ENCODE data around the gene PXDN. TPM values are rescaled to one million over a fixed set of nuclear protein-coding genes. Genes with fewer than 3 reads are reported as not detected.

The PXDN gene
- total RNA-seq, 1 experiment from 2014 or later: 146 TPM

GRCh38 chr2:1696472-1696871 is 47.8 kb downstream of the PXDN start (continued):
- TF ChIP-seq TCF7 (CRISPR knock-in tag; IDR thresholded peaks at IDR 0.05; ENCODE audit: low read depth): no peak
- no peak for TF ChIP-seq KAT7 (CRISPR knock-in tag; IDR thresholded peaks at IDR 0.05; ENCODE audit: borderline replicate concordance)
- TF ChIP-seq E2F5 (CRISPR knock-in tag; IDR thresholded peaks at IDR 0.05): no peak

DNA sequence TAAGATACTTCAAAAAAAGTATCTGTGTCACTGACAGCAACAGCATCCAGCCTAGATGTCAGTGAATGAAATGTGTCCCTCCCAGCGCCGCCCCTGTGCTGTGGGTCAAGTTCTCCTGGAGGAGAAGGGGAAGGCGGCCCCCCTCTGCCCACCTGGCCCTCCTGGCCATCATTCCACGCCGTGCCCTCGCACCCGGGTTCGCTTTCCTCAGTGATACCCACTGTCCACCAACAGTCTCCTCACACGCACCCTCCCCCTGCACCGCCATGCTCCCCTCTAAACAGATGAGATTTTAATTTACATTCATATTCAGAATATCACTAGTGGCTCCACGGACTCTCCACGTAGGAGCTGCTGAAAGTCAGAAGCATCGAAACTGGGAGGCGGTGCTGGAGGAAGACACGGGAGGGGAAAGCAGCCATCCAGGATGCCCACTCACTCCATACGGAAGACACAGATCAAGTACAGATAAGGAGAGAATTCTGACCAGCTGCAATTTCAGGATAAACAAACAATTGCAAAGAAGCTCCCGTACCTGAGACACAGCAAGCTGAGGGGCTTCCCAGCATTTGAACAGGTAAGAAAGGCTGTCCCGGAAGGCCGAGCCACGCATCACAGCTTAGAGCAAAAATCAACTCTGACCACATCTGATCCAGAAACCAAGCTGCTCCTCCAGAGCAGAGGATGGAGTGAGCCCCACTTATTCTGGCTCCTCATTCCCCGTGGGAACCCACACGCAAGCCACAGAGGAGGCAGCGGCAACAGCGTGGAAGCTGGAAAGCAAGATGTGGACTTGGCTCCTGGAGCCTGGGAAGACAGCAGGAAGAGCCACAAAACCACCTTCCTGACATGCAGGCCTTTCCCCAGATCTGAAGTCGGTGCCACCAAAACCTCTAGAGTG is 49.7 kb downstream of the PXDN start:
- TF ChIP-seq IRF2 (CRISPR knock-in tag; IDR thresholded peaks at IDR 0.05; ENCODE audit: borderline replicate concordance, low read depth): no peak
- TF ChIP-seq, protein P1, sequence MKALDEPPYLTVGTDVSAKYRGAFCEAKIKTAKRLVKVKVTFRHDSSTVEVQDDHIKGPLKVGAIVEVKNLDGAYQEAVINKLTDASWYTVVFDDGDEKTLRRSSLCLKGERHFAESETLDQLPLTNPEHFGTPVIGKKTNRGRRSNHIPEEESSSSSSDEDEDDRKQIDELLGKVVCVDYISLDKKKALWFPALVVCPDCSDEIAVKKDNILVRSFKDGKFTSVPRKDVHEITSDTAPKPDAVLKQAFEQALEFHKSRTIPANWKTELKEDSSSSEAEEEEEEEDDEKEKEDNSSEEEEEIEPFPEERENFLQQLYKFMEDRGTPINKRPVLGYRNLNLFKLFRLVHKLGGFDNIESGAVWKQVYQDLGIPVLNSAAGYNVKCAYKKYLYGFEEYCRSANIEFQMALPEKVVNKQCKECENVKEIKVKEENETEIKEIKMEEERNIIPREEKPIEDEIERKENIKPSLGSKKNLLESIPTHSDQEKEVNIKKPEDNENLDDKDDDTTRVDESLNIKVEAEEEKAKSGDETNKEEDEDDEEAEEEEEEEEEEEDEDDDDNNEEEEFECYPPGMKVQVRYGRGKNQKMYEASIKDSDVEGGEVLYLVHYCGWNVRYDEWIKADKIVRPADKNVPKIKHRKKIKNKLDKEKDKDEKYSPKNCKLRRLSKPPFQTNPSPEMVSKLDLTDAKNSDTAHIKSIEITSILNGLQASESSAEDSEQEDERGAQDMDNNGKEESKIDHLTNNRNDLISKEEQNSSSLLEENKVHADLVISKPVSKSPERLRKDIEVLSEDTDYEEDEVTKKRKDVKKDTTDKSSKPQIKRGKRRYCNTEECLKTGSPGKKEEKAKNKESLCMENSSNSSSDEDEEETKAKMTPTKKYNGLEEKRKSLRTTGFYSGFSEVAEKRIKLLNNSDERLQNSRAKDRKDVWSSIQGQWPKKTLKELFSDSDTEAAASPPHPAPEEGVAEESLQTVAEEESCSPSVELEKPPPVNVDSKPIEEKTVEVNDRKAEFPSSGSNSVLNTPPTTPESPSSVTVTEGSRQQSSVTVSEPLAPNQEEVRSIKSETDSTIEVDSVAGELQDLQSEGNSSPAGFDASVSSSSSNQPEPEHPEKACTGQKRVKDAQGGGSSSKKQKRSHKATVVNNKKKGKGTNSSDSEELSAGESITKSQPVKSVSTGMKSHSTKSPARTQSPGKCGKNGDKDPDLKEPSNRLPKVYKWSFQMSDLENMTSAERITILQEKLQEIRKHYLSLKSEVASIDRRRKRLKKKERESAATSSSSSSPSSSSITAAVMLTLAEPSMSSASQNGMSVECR (CRISPR knock-in tag; IDR thresholded peaks at IDR 0.05; ENCODE audit: borderline replicate concordance): no peak
- no peak for TF ChIP-seq E2F1 (CRISPR knock-in tag; IDR thresholded peaks at IDR 0.05)
- TF ChIP-seq, protein P2, sequence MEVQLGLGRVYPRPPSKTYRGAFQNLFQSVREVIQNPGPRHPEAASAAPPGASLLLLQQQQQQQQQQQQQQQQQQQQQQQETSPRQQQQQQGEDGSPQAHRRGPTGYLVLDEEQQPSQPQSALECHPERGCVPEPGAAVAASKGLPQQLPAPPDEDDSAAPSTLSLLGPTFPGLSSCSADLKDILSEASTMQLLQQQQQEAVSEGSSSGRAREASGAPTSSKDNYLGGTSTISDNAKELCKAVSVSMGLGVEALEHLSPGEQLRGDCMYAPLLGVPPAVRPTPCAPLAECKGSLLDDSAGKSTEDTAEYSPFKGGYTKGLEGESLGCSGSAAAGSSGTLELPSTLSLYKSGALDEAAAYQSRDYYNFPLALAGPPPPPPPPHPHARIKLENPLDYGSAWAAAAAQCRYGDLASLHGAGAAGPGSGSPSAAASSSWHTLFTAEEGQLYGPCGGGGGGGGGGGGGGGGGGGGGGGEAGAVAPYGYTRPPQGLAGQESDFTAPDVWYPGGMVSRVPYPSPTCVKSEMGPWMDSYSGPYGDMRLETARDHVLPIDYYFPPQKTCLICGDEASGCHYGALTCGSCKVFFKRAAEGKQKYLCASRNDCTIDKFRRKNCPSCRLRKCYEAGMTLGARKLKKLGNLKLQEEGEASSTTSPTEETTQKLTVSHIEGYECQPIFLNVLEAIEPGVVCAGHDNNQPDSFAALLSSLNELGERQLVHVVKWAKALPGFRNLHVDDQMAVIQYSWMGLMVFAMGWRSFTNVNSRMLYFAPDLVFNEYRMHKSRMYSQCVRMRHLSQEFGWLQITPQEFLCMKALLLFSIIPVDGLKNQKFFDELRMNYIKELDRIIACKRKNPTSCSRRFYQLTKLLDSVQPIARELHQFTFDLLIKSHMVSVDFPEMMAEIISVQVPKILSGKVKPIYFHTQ (CRISPR knock-in tag; IDR thresholded peaks at IDR 0.05): no peak
- TF ChIP-seq, protein P3, sequence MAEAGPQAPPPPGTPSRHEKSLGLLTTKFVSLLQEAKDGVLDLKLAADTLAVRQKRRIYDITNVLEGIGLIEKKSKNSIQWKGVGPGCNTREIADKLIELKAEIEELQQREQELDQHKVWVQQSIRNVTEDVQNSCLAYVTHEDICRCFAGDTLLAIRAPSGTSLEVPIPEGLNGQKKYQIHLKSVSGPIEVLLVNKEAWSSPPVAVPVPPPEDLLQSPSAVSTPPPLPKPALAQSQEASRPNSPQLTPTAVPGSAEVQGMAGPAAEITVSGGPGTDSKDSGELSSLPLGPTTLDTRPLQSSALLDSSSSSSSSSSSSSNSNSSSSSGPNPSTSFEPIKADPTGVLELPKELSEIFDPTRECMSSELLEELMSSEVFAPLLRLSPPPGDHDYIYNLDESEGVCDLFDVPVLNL (CRISPR knock-in tag; IDR thresholded peaks at IDR 0.05; ENCODE audit: borderline replicate concordance, low read depth): no peak
- TF ChIP-seq, protein P4, sequence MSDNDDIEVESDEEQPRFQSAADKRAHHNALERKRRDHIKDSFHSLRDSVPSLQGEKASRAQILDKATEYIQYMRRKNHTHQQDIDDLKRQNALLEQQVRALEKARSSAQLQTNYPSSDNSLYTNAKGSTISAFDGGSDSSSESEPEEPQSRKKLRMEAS (CRISPR knock-in tag; IDR thresholded peaks at IDR 0.05): no peak
- TF ChIP-seq ATF6 (CRISPR knock-in tag; IDR thresholded peaks at IDR 0.05): no peak
- no peak for TF ChIP-seq SOX15 (CRISPR knock-in tag; IDR thresholded peaks at IDR 0.05)
- no peak for TF ChIP-seq GABPB1 (CRISPR knock-in tag; IDR thresholded peaks at IDR 0.05)
- TF ChIP-seq, protein P5, sequence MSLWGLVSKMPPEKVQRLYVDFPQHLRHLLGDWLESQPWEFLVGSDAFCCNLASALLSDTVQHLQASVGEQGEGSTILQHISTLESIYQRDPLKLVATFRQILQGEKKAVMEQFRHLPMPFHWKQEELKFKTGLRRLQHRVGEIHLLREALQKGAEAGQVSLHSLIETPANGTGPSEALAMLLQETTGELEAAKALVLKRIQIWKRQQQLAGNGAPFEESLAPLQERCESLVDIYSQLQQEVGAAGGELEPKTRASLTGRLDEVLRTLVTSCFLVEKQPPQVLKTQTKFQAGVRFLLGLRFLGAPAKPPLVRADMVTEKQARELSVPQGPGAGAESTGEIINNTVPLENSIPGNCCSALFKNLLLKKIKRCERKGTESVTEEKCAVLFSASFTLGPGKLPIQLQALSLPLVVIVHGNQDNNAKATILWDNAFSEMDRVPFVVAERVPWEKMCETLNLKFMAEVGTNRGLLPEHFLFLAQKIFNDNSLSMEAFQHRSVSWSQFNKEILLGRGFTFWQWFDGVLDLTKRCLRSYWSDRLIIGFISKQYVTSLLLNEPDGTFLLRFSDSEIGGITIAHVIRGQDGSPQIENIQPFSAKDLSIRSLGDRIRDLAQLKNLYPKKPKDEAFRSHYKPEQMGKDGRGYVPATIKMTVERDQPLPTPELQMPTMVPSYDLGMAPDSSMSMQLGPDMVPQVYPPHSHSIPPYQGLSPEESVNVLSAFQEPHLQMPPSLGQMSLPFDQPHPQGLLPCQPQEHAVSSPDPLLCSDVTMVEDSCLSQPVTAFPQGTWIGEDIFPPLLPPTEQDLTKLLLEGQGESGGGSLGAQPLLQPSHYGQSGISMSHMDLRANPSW (CRISPR knock-in tag; conservative IDR thresholded peaks at IDR 0.05; ENCODE audit: low read depth): no peak
- no peak for TF ChIP-seq ZNF219 (CRISPR knock-in tag; IDR thresholded peaks at IDR 0.05; ENCODE audit: borderline replicate concordance)
- TF ChIP-seq, protein P6, sequence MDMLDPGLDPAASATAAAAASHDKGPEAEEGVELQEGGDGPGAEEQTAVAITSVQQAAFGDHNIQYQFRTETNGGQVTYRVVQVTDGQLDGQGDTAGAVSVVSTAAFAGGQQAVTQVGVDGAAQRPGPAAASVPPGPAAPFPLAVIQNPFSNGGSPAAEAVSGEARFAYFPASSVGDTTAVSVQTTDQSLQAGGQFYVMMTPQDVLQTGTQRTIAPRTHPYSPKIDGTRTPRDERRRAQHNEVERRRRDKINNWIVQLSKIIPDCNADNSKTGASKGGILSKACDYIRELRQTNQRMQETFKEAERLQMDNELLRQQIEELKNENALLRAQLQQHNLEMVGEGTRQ (CRISPR knock-in tag; IDR thresholded peaks at IDR 0.05): no peak
- H3K9me3 Mint-ChIP-seq: no peaks in the 10 kb centered on the region
- CTCF ChIA-PET: no interaction called here
- no peak for DNase-seq (ENCODE audit: low spot score)
- no peak overlapping the region for H3K27ac Mint-ChIP-seq
- H3K27me3 Mint-ChIP-seq (ENCODE audit: low read depth): no peaks in the 10 kb centered on the region; the same call in 1 of the 2 replicates
- H3K4me3 Mint-ChIP-seq: no peak overlapping the region
- POLR2A ChIA-PET: no interaction called here
- no peak for ATAC-seq
- H3K4me1 Mint-ChIP-seq: peaks cover 13% of the 10 kb centered on the region
- peaks cover 15% of the 10 kb centered on the region for H3K36me3 Mint-ChIP-seq
